ENCODE measurements around the gene PLP1. TPM values are rescaled to one million over a fixed set of nuclear protein-coding genes. Genes with fewer than 3 reads are reported as not detected.

The PLP1 gene, protein sequence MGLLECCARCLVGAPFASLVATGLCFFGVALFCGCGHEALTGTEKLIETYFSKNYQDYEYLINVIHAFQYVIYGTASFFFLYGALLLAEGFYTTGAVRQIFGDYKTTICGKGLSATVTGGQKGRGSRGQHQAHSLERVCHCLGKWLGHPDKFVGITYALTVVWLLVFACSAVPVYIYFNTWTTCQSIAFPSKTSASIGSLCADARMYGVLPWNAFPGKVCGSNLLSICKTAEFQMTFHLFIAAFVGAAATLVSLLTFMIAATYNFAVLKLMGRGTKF
- not detected in 2 replicates for total RNA-seq

DNA sequence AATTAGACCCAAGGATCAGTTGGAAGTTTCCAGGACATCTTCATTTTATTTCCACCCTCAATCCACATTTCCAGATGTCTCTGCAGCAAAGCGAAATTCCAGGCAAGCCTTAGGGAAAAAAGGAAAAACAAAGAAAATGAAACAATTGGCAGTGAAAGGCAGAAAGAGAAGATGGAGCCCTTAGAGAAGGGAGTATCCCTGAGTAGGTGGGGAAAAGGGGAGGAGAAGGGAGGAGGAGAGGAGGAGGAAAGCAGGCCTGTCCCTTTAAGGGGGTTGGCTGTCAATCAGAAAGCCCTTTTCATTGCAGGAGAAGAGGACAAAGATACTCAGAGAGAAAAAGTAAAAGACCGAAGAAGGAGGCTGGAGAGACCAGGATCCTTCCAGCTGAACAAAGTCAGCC lies at the start of gene PLP1:
TSS of gene PLP1 (plus strand) at position 295 of the 400 bp plus-strand sequence. CDS start 156 bp downstream, outside the sequence.

DNA sequence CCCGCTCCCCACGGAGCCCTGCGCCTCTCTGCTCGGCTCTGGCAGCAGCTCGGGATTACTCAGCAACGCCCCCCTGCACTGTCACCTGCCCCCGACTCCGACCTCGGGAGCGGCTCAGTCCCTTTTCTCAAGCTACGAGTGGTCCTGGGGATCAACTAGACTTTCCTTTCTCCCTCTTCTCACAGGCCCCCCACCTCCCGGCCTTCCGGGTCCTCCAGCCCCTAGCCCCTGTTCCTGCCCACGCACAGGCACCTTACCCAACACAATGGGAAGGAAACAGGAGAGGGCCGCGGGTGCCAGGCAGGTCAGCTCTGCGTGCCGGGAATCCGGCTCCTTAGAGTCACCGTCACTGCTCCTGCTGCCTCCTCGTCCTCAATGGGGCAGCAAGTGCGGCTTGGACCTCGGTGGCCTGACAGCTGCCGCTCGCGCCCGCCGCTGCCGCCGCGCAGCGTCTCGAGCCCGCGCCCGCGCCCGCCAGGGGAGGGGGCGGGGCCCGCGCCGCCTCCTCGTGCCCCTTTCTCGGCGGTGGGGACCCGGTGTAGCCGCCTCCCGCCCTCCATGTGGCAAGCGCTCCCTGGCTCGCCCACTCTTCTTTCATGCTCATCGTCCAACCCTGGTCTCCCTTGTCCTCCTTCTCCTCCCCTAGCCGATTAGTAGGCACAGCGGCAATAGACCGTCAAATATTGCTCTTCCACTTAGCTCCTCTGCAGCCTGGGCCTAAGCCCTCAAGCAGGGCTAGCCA lies 55.3 kb downstream of the PLP1 start, which contains the start of gene RAB9B:
TSS of gene RAB9B (minus strand) at position 455 of the 742 bp plus-strand sequence. CDS start 6,473 bp downstream, outside the sequence.

Other genes starting within 250 kb of the PLP1 start
- gene TCEAL4, start 191.3 kb upstream of the PLP1 start, total RNA-seq: 29.0 and 31.4 TPM in 2 replicates
- gene TCEAL3, start 168.9 kb upstream of the PLP1 start, total RNA-seq: 7.9 and 10.5 TPM in 2 replicates
- gene TCEAL1, start 147.9 kb upstream of the PLP1 start, total RNA-seq: 20.4 and 20.6 TPM in 2 replicates
- 772 and 1,067 TPM in 2 replicates for gene MORF4L2, start 90.1 kb upstream of the PLP1 start, total RNA-seq
- gene TMEM31, start 65.9 kb upstream of the PLP1 start, total RNA-seq: not detected in 2 replicates
- 0.76 and 0.98 TPM in 2 replicates for gene RAB9B, start 55.4 kb downstream of the PLP1 start, total RNA-seq
- 6.2 and 8.9 TPM in 2 replicates for gene TMSB15B, start 185.8 kb downstream of the PLP1 start, total RNA-seq
- not detected in 2 replicates for gene H2BW1, start 236.9 kb downstream of the PLP1 start, total RNA-seq

Measured in vein endothelial cell (primary cell).